HepG2 (cell line): ENCODE measurements around the gene ASCC3. TPM values are rescaled to one million over a fixed set of nuclear protein-coding genes. Genes with fewer than 3 reads are reported as not detected.

Experiments used
- ATAC-seq: fragments of 200-7000 bp; cut with Tn5 transposase; 3 replicates; pipeline ENCODE4 v1.9.1; 2020; ENCODE audit warnings: mild to moderate bottlenecking, moderate library complexity
- BruUV-seq: library from RNA; stranded (reverse); fragments of 400-500 nt; replicated peaks from 2 replicates; lab custom pipeline; 2021; lab: Mats Ljungman, UMichigan
- CTCF ChIA-PET: fragments of 300-600 bp; formaldehyde crosslinking; extraction: SDS; loops from one replicate; lab custom pipeline; 2021; ENCODE audit warnings: low total read pairs, inconsistent platforms, low intra/inter-chr PET ratio; lab: Yijun Ruan, JAX
- POLR2A ChIA-PET: fragments of 350-600 bp; sonication (Branson Sonifier 250); formaldehyde crosslinking; loops from one replicate; lab custom pipeline; 2020; ENCODE audit warnings: antibody characterized with exemption, inconsistent platforms; lab: Yijun Ruan, JAX
- DNase-seq: peaks from one replicate; pipeline ENCODE4 v3.0.0-alpha.2; 2015; ENCODE audit warnings: low spot score
- FAIRE-seq: peaks from 3 replicates; lab custom pipeline; 2011; peaks lifted over from hg19 to GRCh38; lab: Jason Lieb, UNC
- H2AFZ ChIP-seq: one replicate; pipeline ENCODE4 v1.6.1; 2011; ENCODE audit warnings: low read length, inconsistent platforms
- H3K27ac ChIP-seq: fragments of 300-600 bp; 3 replicates; pipeline ENCODE4 v1.8.0; 2011; ENCODE audit warnings: mixed run types, mild to moderate bottlenecking, mixed read lengths, low read length, inconsistent platforms; ENCODE audit not compliant: insufficient read depth; ENCODE audit errors: extremely low read length
- H3K27me3 ChIP-seq, 2 experiments: fragments of 200-600 bp in 1 of 2; 2 replicates in 1 of 2; 3 replicates in 1 of 2; pipeline versions ENCODE4 v1.6.0 to v1.8.0; 2011; ENCODE audit warnings: low read length in 2 of 2, mild to moderate bottlenecking in 2 of 2, moderate library complexity in 2 of 2, inconsistent platforms in 1 of 2; ENCODE audit not compliant: insufficient read depth in 2 of 2, control insufficient read depth in 1 of 2
- H3K36me3 ChIP-seq, 2 experiments: fragments of 200-600 bp in 1 of 2; replicated peaks in 1 of 2; 2 replicates in 1 of 2; 3 replicates in 1 of 2; pipeline versions ENCODE4 v1.5.1 to v1.8.0; 2011; ENCODE audit warnings: low read length in 2 of 2, inconsistent platforms in 1 of 2; ENCODE audit not compliant: insufficient read depth in 2 of 2, control insufficient read depth in 1 of 2
- H3K4me1 ChIP-seq: 2 replicates; pipeline ENCODE4 v1.5.1; 2012; ENCODE audit warnings: low read length, inconsistent platforms; ENCODE audit not compliant: insufficient read depth
- H3K4me2 ChIP-seq: 2 replicates; pipeline ENCODE4 v1.6.0; 2011; ENCODE audit warnings: low read depth, low read length, inconsistent platforms
- H3K4me3 ChIP-seq, 3 experiments: fragments of 200-600 bp in 1 of 3; sonication (generic), shearing (Covaris generic) in 1 of 3; replicated peaks in 1 of 3; 2 replicates each; pipeline ENCODE4 v1.5.1; 2011 to 2016; ENCODE audit warnings: low read length in 3 of 3, inconsistent platforms in 2 of 3, low read depth in 2 of 3, mild to moderate bottlenecking in 2 of 3, control low read depth in 1 of 3, mixed read lengths in 1 of 3; ENCODE audit not compliant: insufficient read depth in 1 of 3
- H3K79me2 ChIP-seq: one replicate; pipeline ENCODE4 v1.6.1; 2011; ENCODE audit warnings: low read length, inconsistent platforms; ENCODE audit not compliant: insufficient read depth
- H3K9ac ChIP-seq: 2 replicates; pipeline ENCODE4 v1.6.0; 2011; ENCODE audit warnings: mild to moderate bottlenecking, low read depth, low read length, inconsistent platforms; ENCODE audit not compliant: insufficient read depth
- H3K9me3 ChIP-seq: 2 replicates; pipeline ENCODE4 v1.5.1; 2012; ENCODE audit warnings: mild to moderate bottlenecking, low read length
- H4K20me1 ChIP-seq: 2 replicates; pipeline ENCODE4 v1.6.0; 2011; ENCODE audit warnings: inconsistent platforms, mild to moderate bottlenecking, low read length, moderate library complexity; ENCODE audit not compliant: insufficient read depth
- ATRX ChIP-seq: sonication (generic); formaldehyde crosslinking; IDR thresholded peaks from 2 replicates; pipeline ENCODE4 v1.4.0; 2020; ENCODE audit warnings: missing genetic modification reagents, borderline replicate concordance
- EEA1 ChIP-seq: sonication (generic); formaldehyde crosslinking; IDR thresholded peaks from 2 replicates; pipeline ENCODE4 v1.5.1; 2020; ENCODE audit warnings: mild to moderate bottlenecking, missing genetic modification reagents, borderline replicate concordance
- FOXJ3 ChIP-seq: sonication (generic); formaldehyde crosslinking; IDR thresholded peaks from 2 replicates; pipeline ENCODE4 v1.4.0; 2020; ENCODE audit warnings: missing genetic modification reagents, mild to moderate bottlenecking, borderline replicate concordance
- HDAC1 ChIP-seq: sonication (generic); formaldehyde crosslinking; IDR thresholded peaks from 2 replicates; pipeline ENCODE4 v1.5.1; 2020; ENCODE audit warnings: mild to moderate bottlenecking, missing genetic modification reagents
- IRF2 ChIP-seq: IDR thresholded peaks from 2 replicates; pipeline ENCODE4 v1.6.1; 2018; ENCODE audit warnings: missing genetic modification reagents, missing compliant biosample characterization
- JARID2 ChIP-seq: sonication (generic); formaldehyde crosslinking; IDR thresholded peaks from 2 replicates; pipeline ENCODE4 v1.8.1; 2023; ENCODE audit warnings: missing genetic modification reagents, inconsistent platforms; ENCODE audit not compliant: insufficient replicate concordance
- KDM2A ChIP-seq: sonication (generic); formaldehyde crosslinking; IDR thresholded peaks from 2 replicates; pipeline ENCODE4 v1.4.0; 2020; ENCODE audit warnings: low read depth, missing genetic modification reagents, borderline replicate concordance
- MXD4 ChIP-seq: IDR thresholded peaks from 2 replicates; pipeline ENCODE4 v1.6.1; 2016; ENCODE audit warnings: mild to moderate bottlenecking, missing biosample characterization, missing genetic modification reagents
- NR2F1 ChIP-seq, 2 experiments: fragments of 450-650 bp in 1 of 2; formaldehyde crosslinking in 1 of 2; IDR thresholded peaks; 2 replicates each; pipeline versions ENCODE4 v1.5.0 to v1.6.1; 2016 to 2020; ENCODE audit warnings: mild to moderate bottlenecking in 1 of 2, missing compliant biosample characterization in 1 of 2, missing genetic modification reagents in 1 of 2, moderate library complexity in 1 of 2
- PAX8 ChIP-seq: sonication (generic); formaldehyde crosslinking; IDR thresholded peaks from 2 replicates; pipeline ENCODE4 v1.8.0; 2022; ENCODE audit warnings: mild to moderate bottlenecking, missing genetic modification reagents, borderline replicate concordance
- POLR2G ChIP-seq: fragments of 200-400 bp; formaldehyde crosslinking; IDR thresholded peaks from 2 replicates; pipeline ENCODE4 v1.6.1; 2018; ENCODE audit warnings: mild to moderate bottlenecking, low read depth, low read length, moderate library complexity
- RFX5 ChIP-seq: IDR thresholded peaks from 2 replicates; pipeline ENCODE4 v1.6.1; 2011; ENCODE audit warnings: low read depth, low read length, improper control_type of control experiment
- TP53 ChIP-seq: sonication (generic); formaldehyde crosslinking; conservative IDR thresholded peaks from 2 replicates; pipeline ENCODE4 v1.4.0; 2020; ENCODE audit warnings: missing genetic modification reagents
- XBP1 ChIP-seq: sonication (generic); formaldehyde crosslinking; IDR thresholded peaks from 2 replicates; pipeline ENCODE4 v1.5.0; 2020; ENCODE audit warnings: missing genetic modification reagents
- ZEB1 ChIP-seq: IDR thresholded peaks from 2 replicates; pipeline ENCODE4 v1.6.1; 2012; ENCODE audit warnings: mild to moderate bottlenecking, low read depth, inconsistent platforms; ENCODE audit not compliant: insufficient replicate concordance
- ZFP41 ChIP-seq: sonication (generic); formaldehyde crosslinking; IDR thresholded peaks from 2 replicates; pipeline ENCODE4 v1.4.0; 2020; ENCODE audit warnings: mild to moderate bottlenecking, missing genetic modification reagents, borderline replicate concordance
- ZIK1 ChIP-seq: sonication (generic); formaldehyde crosslinking; IDR thresholded peaks from 2 replicates; pipeline ENCODE4 v1.5.0; 2020; ENCODE audit warnings: mild to moderate bottlenecking, low read depth, missing genetic modification reagents, borderline replicate concordance
- ZKSCAN8 ChIP-seq: IDR thresholded peaks from 2 replicates; pipeline ENCODE4 v1.6.1; 2016; ENCODE audit warnings: borderline replicate concordance, missing genetic modification reagents, missing compliant biosample characterization
- ZNF10 ChIP-seq: sonication (generic); formaldehyde crosslinking; IDR thresholded peaks from 2 replicates; pipeline ENCODE4 v1.4.0; 2020; ENCODE audit warnings: mild to moderate bottlenecking, low read depth, missing genetic modification reagents, borderline replicate concordance
- ZNF3 ChIP-seq: IDR thresholded peaks from 2 replicates; pipeline ENCODE4 v1.7.0; 2017; ENCODE audit warnings: inconsistent platforms
- ZNF354B ChIP-seq: sonication (generic); formaldehyde crosslinking; IDR thresholded peaks from 2 replicates; pipeline ENCODE4 v1.8.0; 2022; ENCODE audit warnings: mild to moderate bottlenecking, missing genetic modification reagents
- ZNF746 ChIP-seq: sonication (generic); formaldehyde crosslinking; IDR thresholded peaks from 2 replicates; pipeline ENCODE4 v1.8.0; 2022; ENCODE audit warnings: mild to moderate bottlenecking, missing genetic modification reagents
- ZNF775 ChIP-seq: sonication (generic); formaldehyde crosslinking; IDR thresholded peaks from 2 replicates; pipeline ENCODE4 v1.4.0; 2020; ENCODE audit warnings: missing genetic modification reagents, mild to moderate bottlenecking, moderate library complexity, borderline replicate concordance
- WGBS: methylation state at CpG from one replicate; pipeline ENCODE4 v1.1.6; 2017; ENCODE audit warnings: low lambda C conversion rate; 5-methylcytosine and 5-hydroxymethylcytosine counted together
- in situ Hi-C: cut with HindIII; loops from 2 replicates; pipeline ENCODE4 v1.10.0; 2017; ENCODE audit warnings: low pct_unique_long_range_greater_than_20kb; ENCODE audit not compliant: extremely low pct_ligation_motif_present
- intact Hi-C: fragments of 100-400 bp; cut with micrococcal nuclease; formaldehyde crosslinking; loops from one replicate; pipeline ENCODE4 v1.10.0; 2022; ENCODE audit not compliant: unreplicated experiment
- polyA plus RNA-seq, 8 experiments: library from polyadenylated mRNA; depleted of rRNA in 3 of 8; stranded (reverse) in 7 of 8; unstranded in 1 of 8; fragments of >200 nt; fragmentation: Illumina TruSeq in 4 of 8; extraction: Trizol in 4 of 8; gene quantifications; 2 replicates each; pipeline versions ENCODE4 v1.2.1 to v1.2.3, GENCODE V29; 2011 to 2016; ENCODE audit warnings: low read depth in 4 of 8, missing spikeins in 1 of 8, mixed read lengths in 1 of 8; ENCODE audit not compliant: insufficient read depth in 1 of 8
- total RNA-seq, 5 experiments: library from RNA; depleted of rRNA; stranded (reverse); fragments of >200 nt; fragmentation: Illumina TruSeq; extraction: Trizol; gene quantifications; 2 replicates each; pipeline ENCODE4 v1.2.3, GENCODE V29; 2016; ENCODE audit warnings: low read depth in 1 of 5
- TF ChIP-seq, protein P1 (sequence below), 2 experiments: sonication (generic) in 1 of 2; formaldehyde crosslinking in 1 of 2; IDR thresholded peaks; 2 replicates each; pipeline versions ENCODE4 v1.5.1 to v1.6.1; 2011 to 2020; ENCODE audit warnings: borderline replicate concordance in 1 of 2, low read depth in 1 of 2, low read length in 1 of 2, mild to moderate bottlenecking in 1 of 2, missing genetic modification reagents in 1 of 2, moderate library complexity in 1 of 2

ASCC3 gene
- total and polyA plus RNA-seq, 2 of the 13 experiments (the other 11 are each of a cell fraction or from before 2014, with no cell fraction given): 23.1 to 55.7 TPM

GRCh38 chr6:100686216-100686615, 194.9 kb downstream of the ASCC3 start (continued):
- no peak for TF ChIP-seq ZNF775 (CRISPR knock-in tag)
- no peak for TF ChIP-seq ZEB1
- no peak for TF ChIP-seq MXD4 (CRISPR knock-in tag)
- no peak for TF ChIP-seq POLR2G
- TF ChIP-seq ZNF746 (CRISPR knock-in tag): no peak
- TF ChIP-seq ZNF354B: no peak
- TF ChIP-seq EEA1 (CRISPR knock-in tag): no peak
- TF ChIP-seq NR2F1 (CRISPR knock-in tag; IDR thresholded peaks at IDR 0.05): no peak
- no peak for TF ChIP-seq FOXJ3 (CRISPR knock-in tag)
- TF ChIP-seq XBP1 (CRISPR knock-in tag): no peak
- TF ChIP-seq JARID2 (CRISPR knock-in tag): no peak

GRCh38 chr6:100685747-100686146, 195.4 kb downstream of the ASCC3 start:
- no peaks in the 10 kb centered on the region for H3K9me3 ChIP-seq
- in situ Hi-C loops: no loop called here
- no peak overlapping the region for H3K4me3 ChIP-seq
- H3K27me3 ChIP-seq: no peaks in the 10 kb centered on the region
- no peaks in the 10 kb centered on the region for H3K4me1 ChIP-seq
- H4K20me1 ChIP-seq: no peaks in the 10 kb centered on the region
- no peak for DNase-seq
- no peak overlapping the region for H3K4me2 ChIP-seq
- ChIA-PET POLR2A (no interaction called here), CTCF (no interaction called here)
- H3K79me2 ChIP-seq: no peaks in the 10 kb centered on the region
- H2AFZ ChIP-seq: no peak overlapping the region
- ATAC-seq: no peak
- intact Hi-C loops: no loop called here
- H3K9ac ChIP-seq: no peak overlapping the region
- FAIRE-seq: no peak
- 100% methylated on average over 2 of the region's 2 CpGs for WGBS
- BruUV-seq: no TSS peak
- no peaks in the 10 kb centered on the region for H3K36me3 ChIP-seq
- H3K27ac ChIP-seq: no peak overlapping the region
- TF ChIP-seq ATRX (CRISPR knock-in tag) (no peak), IRF2 (CRISPR knock-in tag) (no peak), TP53 (CRISPR knock-in tag) (no peak), HDAC1 (CRISPR knock-in tag) (no peak), RFX5 (no peak), ZNF10 (no peak), PAX8 (CRISPR knock-in tag) (no peak), KDM2A (CRISPR knock-in tag) (no peak), ZNF3 (CRISPR knock-in tag) (no peak), ZFP41 (no peak), ZKSCAN8 (CRISPR knock-in tag) (no peak), ZIK1 (no peak)
- TF ChIP-seq, protein P1, sequence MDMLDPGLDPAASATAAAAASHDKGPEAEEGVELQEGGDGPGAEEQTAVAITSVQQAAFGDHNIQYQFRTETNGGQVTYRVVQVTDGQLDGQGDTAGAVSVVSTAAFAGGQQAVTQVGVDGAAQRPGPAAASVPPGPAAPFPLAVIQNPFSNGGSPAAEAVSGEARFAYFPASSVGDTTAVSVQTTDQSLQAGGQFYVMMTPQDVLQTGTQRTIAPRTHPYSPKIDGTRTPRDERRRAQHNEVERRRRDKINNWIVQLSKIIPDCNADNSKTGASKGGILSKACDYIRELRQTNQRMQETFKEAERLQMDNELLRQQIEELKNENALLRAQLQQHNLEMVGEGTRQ (IDR thresholded peaks at IDR 0.05; ENCODE audit: low read depth, low read length): no peak
- TF ChIP-seq, protein P1 (CRISPR knock-in tag; IDR thresholded peaks at IDR 0.05; ENCODE audit: borderline replicate concordance): no peak
